Measurements from ENCODE around the gene SGPP1.

The SGPP1 gene

DNA sequence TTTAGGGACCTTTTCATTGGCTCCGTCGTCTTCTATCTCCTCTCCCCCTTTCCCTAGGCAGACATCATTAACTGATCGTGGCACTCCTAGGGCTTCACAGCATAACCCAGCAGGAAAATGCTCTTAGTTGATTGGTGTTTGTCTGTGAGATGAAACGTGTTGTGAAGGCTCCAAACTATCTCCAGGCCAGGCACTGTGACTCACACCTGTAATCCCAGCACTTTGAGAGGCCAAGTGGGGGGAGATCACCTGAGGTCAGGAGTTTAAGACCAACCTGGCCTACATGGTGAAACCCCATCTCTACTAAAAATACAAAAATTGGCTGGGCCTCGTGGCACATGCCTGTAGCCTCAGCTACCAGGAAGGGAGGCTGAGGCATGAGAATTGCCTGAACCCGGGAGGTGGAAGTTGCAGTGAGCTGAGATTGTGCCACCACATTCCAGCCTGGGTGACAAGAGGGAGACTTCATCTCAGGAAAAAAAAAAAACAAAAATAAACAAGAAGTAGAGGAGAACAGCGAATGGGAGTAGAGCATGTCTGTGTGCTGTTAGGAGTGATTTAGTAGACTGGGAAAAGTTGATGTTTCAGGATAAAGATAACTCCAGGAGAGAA is 53.9 kb downstream of the SGPP1 start:
- H3K4me3 ChIP-seq (ENCODE audit: low read length) = no peak overlapping the region
- TF ChIP-seq, protein P1, sequence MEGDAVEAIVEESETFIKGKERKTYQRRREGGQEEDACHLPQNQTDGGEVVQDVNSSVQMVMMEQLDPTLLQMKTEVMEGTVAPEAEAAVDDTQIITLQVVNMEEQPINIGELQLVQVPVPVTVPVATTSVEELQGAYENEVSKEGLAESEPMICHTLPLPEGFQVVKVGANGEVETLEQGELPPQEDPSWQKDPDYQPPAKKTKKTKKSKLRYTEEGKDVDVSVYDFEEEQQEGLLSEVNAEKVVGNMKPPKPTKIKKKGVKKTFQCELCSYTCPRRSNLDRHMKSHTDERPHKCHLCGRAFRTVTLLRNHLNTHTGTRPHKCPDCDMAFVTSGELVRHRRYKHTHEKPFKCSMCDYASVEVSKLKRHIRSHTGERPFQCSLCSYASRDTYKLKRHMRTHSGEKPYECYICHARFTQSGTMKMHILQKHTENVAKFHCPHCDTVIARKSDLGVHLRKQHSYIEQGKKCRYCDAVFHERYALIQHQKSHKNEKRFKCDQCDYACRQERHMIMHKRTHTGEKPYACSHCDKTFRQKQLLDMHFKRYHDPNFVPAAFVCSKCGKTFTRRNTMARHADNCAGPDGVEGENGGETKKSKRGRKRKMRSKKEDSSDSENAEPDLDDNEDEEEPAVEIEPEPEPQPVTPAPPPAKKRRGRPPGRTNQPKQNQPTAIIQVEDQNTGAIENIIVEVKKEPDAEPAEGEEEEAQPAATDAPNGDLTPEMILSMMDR (conservative IDR thresholded peaks at IDR 0.05; ENCODE audit: low read depth, low read length) = no peak
- no peak for DNase-seq (ENCODE audit: low read depth)

DNA sequence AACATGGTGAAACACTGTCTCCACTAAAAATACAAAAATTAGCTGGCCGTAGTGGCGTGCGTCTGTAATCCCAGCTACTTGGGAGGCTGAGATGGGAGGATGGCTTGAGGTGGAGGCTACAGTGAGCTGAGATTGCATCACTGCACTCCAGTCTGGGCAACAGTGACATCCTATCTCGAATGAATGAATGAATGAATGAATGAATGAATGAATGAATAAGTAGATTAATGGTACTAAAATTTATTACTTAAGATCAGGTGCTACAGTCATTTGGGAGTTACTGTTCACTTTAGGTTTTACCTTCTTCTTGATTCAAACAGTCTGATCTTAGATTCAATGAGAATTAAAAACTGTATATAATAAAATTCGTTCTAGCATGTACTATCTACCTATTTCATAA is 54.6 kb downstream of the SGPP1 start:
- no peak for DNase-seq (ENCODE audit: low read depth)
- H3K4me3 ChIP-seq (ENCODE audit: low read length) = no peak overlapping the region
- TF ChIP-seq, protein P1 (conservative IDR thresholded peaks at IDR 0.05; ENCODE audit: low read depth, low read length) = no peak

DNA sequence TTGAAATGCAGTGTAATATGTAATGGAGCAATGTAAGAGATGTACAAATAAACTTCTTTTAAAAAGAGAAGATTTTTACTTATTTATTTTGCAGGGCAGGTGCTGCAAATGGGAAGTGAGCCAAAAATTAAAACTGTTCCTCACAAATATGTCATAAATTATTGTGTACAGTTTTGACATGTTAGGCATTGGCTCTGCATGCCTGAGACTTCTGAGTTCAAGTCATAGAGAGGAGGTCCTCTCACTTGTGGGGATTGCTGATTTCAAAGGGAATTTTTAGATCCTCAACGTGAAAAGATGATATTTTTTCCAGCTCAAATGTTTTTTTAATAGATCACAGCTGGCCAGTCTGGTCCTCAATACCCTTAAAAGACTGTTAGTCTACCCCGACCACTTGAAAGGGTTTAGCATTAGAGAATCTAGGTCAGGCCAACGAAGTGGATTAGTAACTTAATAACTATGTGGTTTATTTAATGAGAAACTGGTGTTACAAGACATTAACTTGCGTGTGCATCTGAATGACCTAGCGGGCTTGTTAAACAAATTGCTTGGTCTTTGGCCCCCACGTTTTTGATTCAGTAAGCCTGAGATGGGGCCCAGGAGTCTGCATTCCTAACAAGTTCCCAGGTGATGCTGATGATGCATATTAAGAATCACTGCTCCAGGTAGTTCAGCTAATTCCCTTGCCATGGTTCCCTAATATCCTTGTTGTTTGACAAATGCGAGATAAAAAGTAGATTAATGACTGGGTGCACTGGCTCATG is 55.3 kb downstream of the SGPP1 start:
- H3K4me3 ChIP-seq (ENCODE audit: low read length) = no peak overlapping the region
- DNase-seq (ENCODE audit: low read depth) = peak; percentile 45
- TF ChIP-seq, protein P1 (conservative IDR thresholded peaks at IDR 0.05; ENCODE audit: low read depth, low read length) = no peak

DNA sequence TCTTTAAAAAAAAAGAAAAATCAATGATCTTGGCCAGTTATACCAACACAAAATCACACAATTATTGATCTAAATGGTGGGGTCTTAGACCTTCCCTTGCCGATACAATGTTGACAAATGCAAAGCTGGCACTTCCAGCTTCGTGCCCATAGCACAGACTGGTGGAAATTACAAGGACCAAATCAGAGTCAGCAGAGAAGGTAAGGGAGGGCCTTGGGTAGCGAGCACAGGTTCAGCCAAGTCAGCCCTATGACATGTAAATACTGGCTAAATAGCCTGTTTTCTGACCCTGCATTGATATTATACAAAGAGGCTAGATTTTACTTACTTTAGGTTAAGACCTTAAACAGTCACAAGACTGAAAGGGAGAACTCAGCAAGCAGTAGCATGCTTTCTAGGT is 55.9 kb downstream of the SGPP1 start:
- TF ChIP-seq, protein P1 (conservative IDR thresholded peaks at IDR 0.05; ENCODE audit: low read depth, low read length) = no peak
- no peak overlapping the region for H3K4me3 ChIP-seq (ENCODE audit: low read length)
- DNase-seq (ENCODE audit: low read depth) = no peak

DNA sequence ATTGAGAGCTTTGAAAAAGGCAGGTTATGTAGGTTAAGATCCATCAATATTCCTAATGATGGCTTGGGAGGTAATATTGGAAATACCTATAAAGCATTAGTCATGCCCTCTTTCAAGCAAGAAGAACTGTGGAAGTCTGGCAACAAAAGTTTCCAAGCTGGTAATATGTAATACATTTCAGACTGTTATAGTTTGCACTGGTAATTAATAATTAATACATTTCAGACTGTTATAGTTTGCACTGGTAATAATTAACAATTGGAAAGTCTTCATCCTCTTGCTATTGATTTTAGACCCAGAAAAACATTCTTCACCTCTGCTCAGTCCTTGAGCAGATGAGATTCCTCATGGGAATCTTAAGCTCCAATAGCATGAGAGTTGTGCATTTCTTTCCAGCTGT is 57.2 kb downstream of the SGPP1 start:
- TF ChIP-seq, protein P1 (conservative IDR thresholded peaks at IDR 0.05; ENCODE audit: low read depth, low read length) = no peak
- DNase-seq (ENCODE audit: low read depth) = no peak
- H3K4me3 ChIP-seq (ENCODE audit: low read length) = no peak overlapping the region

DNA sequence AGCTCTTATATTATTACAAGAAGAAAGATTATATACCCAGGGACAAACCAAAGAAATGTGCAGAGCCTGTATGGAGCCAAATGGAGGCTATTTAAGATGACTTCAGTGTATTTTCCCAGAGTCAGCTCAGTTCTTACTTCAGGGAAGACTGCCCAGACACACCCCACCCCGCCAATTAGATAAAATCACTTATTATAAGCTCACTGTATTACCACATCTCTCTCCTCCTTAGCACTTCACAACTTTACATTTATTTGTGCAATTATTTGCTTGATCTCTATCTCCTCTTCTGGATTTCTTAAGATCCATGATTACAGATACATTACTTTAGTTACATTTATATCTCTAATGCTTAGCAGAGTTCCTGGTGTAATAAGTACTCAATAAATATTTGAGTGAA is 61.5 kb downstream of the SGPP1 start:
- TF ChIP-seq, protein P1 (conservative IDR thresholded peaks at IDR 0.05; ENCODE audit: low read depth, low read length) = no peak
- no peak for DNase-seq (ENCODE audit: low read depth)
- H3K4me3 ChIP-seq (ENCODE audit: low read length) = no peak overlapping the region
